Stomach (tissue), 4 donors: ENCODE results near the gene USP3.

Experiments used
- POLR2A ChIP-seq, 4 donors: fragments of 450-650 bp; IDR thresholded peaks; one replicate each; pipeline ENCODE4 v1.6.1; 2016; ENCODE audit warnings: antibody characterized with exemption in 4 of 4, control low read depth in 2 of 4, mild to moderate bottlenecking in 1 of 4, moderate library complexity in 1 of 4
- TF ChIP-seq, protein P1 (sequence below), 7 experiments: fragments of 450-650 bp in 4 of 7; fragments of 200-600 bp in 3 of 7; sonication (generic) in 3 of 7; IDR thresholded peaks; one replicate each; pipeline ENCODE4 v1.5.1; 2016 to 2019; ENCODE audit warnings: antibody characterized with exemption in 7 of 7, control low read depth in 2 of 7, mild to moderate bottlenecking in 1 of 7

- TF ChIP-seq, protein P1, sequence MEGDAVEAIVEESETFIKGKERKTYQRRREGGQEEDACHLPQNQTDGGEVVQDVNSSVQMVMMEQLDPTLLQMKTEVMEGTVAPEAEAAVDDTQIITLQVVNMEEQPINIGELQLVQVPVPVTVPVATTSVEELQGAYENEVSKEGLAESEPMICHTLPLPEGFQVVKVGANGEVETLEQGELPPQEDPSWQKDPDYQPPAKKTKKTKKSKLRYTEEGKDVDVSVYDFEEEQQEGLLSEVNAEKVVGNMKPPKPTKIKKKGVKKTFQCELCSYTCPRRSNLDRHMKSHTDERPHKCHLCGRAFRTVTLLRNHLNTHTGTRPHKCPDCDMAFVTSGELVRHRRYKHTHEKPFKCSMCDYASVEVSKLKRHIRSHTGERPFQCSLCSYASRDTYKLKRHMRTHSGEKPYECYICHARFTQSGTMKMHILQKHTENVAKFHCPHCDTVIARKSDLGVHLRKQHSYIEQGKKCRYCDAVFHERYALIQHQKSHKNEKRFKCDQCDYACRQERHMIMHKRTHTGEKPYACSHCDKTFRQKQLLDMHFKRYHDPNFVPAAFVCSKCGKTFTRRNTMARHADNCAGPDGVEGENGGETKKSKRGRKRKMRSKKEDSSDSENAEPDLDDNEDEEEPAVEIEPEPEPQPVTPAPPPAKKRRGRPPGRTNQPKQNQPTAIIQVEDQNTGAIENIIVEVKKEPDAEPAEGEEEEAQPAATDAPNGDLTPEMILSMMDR (IDR thresholded peaks at IDR 0.05): no peak
- TF ChIP-seq POLR2A (IDR thresholded peaks at IDR 0.05): no peak
Measured at GRCh38 chr15:63492541-63493077, 11.8 kb upstream of the USP3 start.
